Measurements from ENCODE around the gene SERP1. TPM values are rescaled to one million over a fixed set of nuclear protein-coding genes. Genes with fewer than 3 reads are reported as not detected.

The SERP1 gene
- total RNA-seq, 1 donor from 2014 or later = 120 TPM

GRCh38 chr3:150494411-150494977 lies 51.8 kb downstream of the SERP1 start:
- ATAC-seq = no peak
- no peak for DNase-seq (ENCODE audit: low spot score)

Other genes starting within 250 kb of the SERP1 start
- 8.5 TPM for gene TSC22D2, start 138.2 kb downstream of the SERP1 start, total RNA-seq
- 30.0 TPM for gene EIF2A, start 291 bp upstream of the SERP1 start, total RNA-seq
- gene SELENOT, start 56.8 kb upstream of the SERP1 start, total RNA-seq = 42.5 TPM
- not detected for gene ERICH6, start 157.4 kb upstream of the SERP1 start, total RNA-seq
- 39.5 TPM for gene SIAH2, start 216.7 kb upstream of the SERP1 start, total RNA-seq

Data from left lobe of liver (tissue), 2 donors.